RWPE1 (cell line): ENCODE data around the gene ATOSB.
A peak's percentile ranks its signal among the peaks of the same experiment; 100 is the strongest.

Experiments
- CTCF ChIA-PET: fragments of 350-600 bp; sonication (Branson Sonifier 250); formaldehyde crosslinking; extraction: SDS; loops from one replicate; lab custom pipeline; 2021; lab: Yijun Ruan, JAX
- POLR2A ChIA-PET: fragments of 400-600 bp; formaldehyde crosslinking; extraction: SDS; loops from one replicate; lab custom pipeline; 2020; ENCODE audit warnings: antibody characterized with exemption; ENCODE audit not compliant: low non-redundant PET; lab: Yijun Ruan, JAX
- DNase-seq: peaks from one replicate; pipeline ENCODE4 v3.0.0; 2012; ENCODE audit warnings: low spot score
- H3K27ac ChIP-seq: fragments of 450-650 bp; 2 replicates; pipeline ENCODE4 v1.5.1; 2017
- CTCF ChIP-seq: fragments of 450-650 bp; conservative IDR thresholded peaks from 2 replicates; pipeline ENCODE4 v1.5.1; 2017; ENCODE audit warnings: low read depth, mild to moderate bottlenecking

ATOSB gene

GRCh38 chr9:35071814-35072460 is 43.7 kb downstream of the ATOSB start:
- ChIA-PET CTCF (interaction anchor here (0.6 to 2.0 kb wide), 2 partner anchors 25 to 409 kb away, joined by 3 to 8 read pairs; partner anchors contain the start of gene PIGO), POLR2A (interaction anchor here (0.6 to 1.5 kb wide), 5 partner anchors 32 to 362 kb away, joined by 3 to 7 read pairs (median 3); partner anchors contain the start of genes ATOSB, CCL21 and STOML2)
- TF ChIP-seq CTCF: no peak; the same call in 1 of the 2 replicates
- peak overlapping the region; percentile 99 for H3K27ac ChIP-seq
- DNase-seq: peak; percentile 92

GRCh38 chr9:35070823-35071813 is 44.5 kb downstream of the ATOSB start:
- CTCF ChIA-PET: interaction anchor here (0.6 to 2.0 kb wide), 3 partner anchors 10 to 410 kb away, joined by 3 to 8 read pairs (median 4); partner anchors contain the start of gene PIGO
- peak overlapping the region; percentile 99 for H3K27ac ChIP-seq
- peak; percentile 36 for DNase-seq
- POLR2A ChIA-PET: interaction anchor here (0.6 to 1.5 kb wide), 3 partner anchors 43 to 361 kb away, joined by 3 to 7 read pairs (median 4); partner anchors contain the start of genes ATOSB and CCL21
- no peak for TF ChIP-seq CTCF

- CTCF ChIA-PET: no interaction called here
These were observed 46.6 kb downstream of the ATOSB start for GRCh38 chr9:35069020-35069419.

GRCh38 chr9:35067056-35067455 is 48.6 kb downstream of the ATOSB start:
- ChIA-PET POLR2A (interaction anchor here (0.6 to 0.7 kb wide), 2 partner anchors 69 to 77 kb away, joined by 4 read pairs; partner anchors contain the start of gene DNAJB5), CTCF (interaction anchor here (1.8 kb wide), 1 partner anchor 15 kb away, joined by 8 read pairs; no protein-coding TSS in a partner anchor)
- no peak overlapping the region for H3K27ac ChIP-seq
- TF ChIP-seq CTCF: no peak
- no peak for DNase-seq

More at GRCh38 chr9:35069020-35069419, 46.6 kb downstream of the ATOSB start:
- no peak overlapping the region for H3K27ac ChIP-seq
- no peak for TF ChIP-seq CTCF
- POLR2A ChIA-PET: interaction anchor here (0.6 kb wide), 1 partner anchor 649 kb away, joined by 5 read pairs; no protein-coding TSS in a partner anchor
- no peak for DNase-seq

- no peak for DNase-seq
- POLR2A ChIA-PET: no interaction called here
- H3K27ac ChIP-seq: no peak overlapping the region
- CTCF ChIA-PET: interaction anchor here (0.6 kb wide), 2 partner anchors 9 to 10 kb away, joined by 3 to 4 read pairs; no protein-coding TSS in a partner anchor
- TF ChIP-seq CTCF: no peak
These were observed 55.0 kb downstream of the ATOSB start for GRCh38 chr9:35060548-35061207.
